BJ (cell line): Measurements from ENCODE around the gene KCNQ1. TPM values are rescaled to one million over a fixed set of nuclear protein-coding genes. Genes with fewer than 3 reads are reported as not detected.

Source experiments
- CTCF ChIA-PET: fragments of 350-600 bp; formaldehyde crosslinking; extraction: SDS; loops from one replicate; lab custom pipeline; 2021; ENCODE audit warnings: antibody characterized with exemption, inconsistent platforms; lab: Yijun Ruan, JAX
- POLR2A ChIA-PET: fragments of 300-600 bp; sonication (Branson Sonifier 250); formaldehyde crosslinking; extraction: SDS; loops from one replicate; lab custom pipeline; 2021; ENCODE audit warnings: antibody characterized with exemption; lab: Charles Lee
- DNase-seq: peaks from one replicate; pipeline ENCODE4 v3.0.0-alpha.2; 2011; ENCODE audit warnings: low read depth
- H3K27me3 ChIP-seq: 2 replicates; pipeline ENCODE4 v1.6.0; 2011; ENCODE audit warnings: low read length; ENCODE audit not compliant: control insufficient read depth, insufficient read depth
- H3K36me3 ChIP-seq: 2 replicates; pipeline ENCODE4 v1.5.1; 2011; ENCODE audit warnings: low read length; ENCODE audit not compliant: control insufficient read depth, insufficient read depth
- H3K4me3 ChIP-seq: 2 replicates; pipeline ENCODE4 v1.5.1; 2011; ENCODE audit warnings: low read depth, mild to moderate bottlenecking, control low read depth, low read length
- polyA plus RNA-seq: library from polyadenylated mRNA; depleted of rRNA; stranded (reverse); fragments of >200 nt; gene quantifications from 2 replicates; pipeline ENCODE4 v1.2.3, GENCODE V29; 2011
- TF ChIP-seq, protein P1 (sequence below): IDR thresholded peaks from 2 replicates; pipeline ENCODE4 v1.5.1; 2011; ENCODE audit warnings: low read depth, mild to moderate bottlenecking, control low read depth, inconsistent platforms, low read length, moderate library complexity; ENCODE audit not compliant: insufficient read depth

The KCNQ1 gene
- polyA plus RNA-seq, 1 experiment = not detected

DNA sequence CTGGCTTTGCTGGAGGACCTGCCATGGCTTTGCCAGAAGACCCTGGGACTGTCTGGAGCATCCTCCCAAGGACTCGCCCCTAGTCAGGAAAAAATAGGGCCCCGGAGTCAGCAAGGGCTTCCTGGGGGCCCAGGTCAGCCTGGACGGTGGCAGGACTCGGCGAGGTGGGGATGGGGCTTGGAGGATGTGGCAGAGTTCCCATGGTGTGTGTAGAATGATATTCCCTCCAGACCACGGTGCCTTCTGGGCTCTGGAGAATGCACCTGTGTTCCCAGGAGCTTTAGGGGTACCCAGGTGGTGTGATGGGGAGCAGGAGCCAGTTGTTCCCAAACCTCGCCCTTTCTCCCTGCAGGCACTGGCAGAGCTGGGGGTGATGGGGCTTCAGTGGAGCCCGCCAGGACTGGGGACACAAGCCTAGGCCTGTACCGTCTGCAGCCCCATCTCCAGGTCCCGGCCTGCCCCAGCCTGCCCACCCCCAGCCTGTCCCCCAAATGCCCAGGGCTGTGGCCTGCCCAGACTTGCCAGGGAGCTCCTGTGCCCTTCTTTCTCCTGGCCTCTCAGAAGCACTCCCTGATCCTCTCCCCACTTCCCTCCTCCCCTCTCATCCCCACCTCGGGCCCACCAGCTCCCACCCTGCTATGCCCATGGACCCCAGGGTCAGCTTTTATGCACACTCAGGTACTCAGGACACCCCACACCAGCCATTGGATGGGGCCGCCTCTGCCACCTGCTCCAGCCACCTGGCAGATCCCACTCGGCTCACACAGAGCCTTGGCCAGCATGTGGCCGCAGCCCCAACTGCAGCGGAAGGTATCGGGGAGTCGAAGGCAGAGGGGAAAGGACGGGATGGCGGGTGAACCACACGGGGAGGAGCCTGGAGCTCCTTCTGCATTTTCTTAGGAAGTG lies 358.6 kb downstream of the KCNQ1 start:
- ChIA-PET POLR2A (no interaction called here), CTCF (interaction anchor here (1.3 kb wide), 1 partner anchor 11 kb away, joined by 3 read pairs; no protein-coding TSS in a partner anchor)
- DNase-seq = no peak
- TF ChIP-seq, protein P1, sequence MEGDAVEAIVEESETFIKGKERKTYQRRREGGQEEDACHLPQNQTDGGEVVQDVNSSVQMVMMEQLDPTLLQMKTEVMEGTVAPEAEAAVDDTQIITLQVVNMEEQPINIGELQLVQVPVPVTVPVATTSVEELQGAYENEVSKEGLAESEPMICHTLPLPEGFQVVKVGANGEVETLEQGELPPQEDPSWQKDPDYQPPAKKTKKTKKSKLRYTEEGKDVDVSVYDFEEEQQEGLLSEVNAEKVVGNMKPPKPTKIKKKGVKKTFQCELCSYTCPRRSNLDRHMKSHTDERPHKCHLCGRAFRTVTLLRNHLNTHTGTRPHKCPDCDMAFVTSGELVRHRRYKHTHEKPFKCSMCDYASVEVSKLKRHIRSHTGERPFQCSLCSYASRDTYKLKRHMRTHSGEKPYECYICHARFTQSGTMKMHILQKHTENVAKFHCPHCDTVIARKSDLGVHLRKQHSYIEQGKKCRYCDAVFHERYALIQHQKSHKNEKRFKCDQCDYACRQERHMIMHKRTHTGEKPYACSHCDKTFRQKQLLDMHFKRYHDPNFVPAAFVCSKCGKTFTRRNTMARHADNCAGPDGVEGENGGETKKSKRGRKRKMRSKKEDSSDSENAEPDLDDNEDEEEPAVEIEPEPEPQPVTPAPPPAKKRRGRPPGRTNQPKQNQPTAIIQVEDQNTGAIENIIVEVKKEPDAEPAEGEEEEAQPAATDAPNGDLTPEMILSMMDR = no peak
- H3K4me3 ChIP-seq = no peak overlapping the region
- peaks cover 22% of the 10 kb centered on the region for H3K27me3 ChIP-seq
- no peaks in the 10 kb centered on the region for H3K36me3 ChIP-seq

DNA sequence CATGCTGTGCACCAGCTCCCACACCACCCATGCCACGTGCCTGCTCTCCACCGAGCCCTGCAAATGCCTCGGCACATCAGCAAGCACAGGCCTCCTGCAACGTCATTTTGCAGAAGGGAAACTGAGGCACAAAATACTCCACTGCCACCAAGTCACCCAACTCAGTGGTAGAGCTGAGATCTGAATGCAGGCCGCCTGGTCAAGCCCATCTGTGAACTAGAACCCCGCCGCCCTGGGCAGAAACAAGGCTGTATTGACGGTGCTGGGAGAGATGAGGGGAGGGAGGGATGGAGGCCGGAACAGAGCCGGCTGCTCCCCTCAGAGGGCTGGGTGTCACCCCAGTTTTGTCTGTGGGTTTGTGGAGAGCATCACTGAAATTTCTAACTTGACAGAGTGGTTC lies 359.4 kb downstream of the KCNQ1 start:
- no peak overlapping the region for H3K4me3 ChIP-seq
- H3K36me3 ChIP-seq = no peaks in the 10 kb centered on the region
- POLR2A ChIA-PET = no interaction called here
- TF ChIP-seq, protein P1 = no peak
- CTCF ChIA-PET = interaction anchor here (1.3 kb wide), 1 partner anchor 11 kb away, joined by 3 read pairs; no protein-coding TSS in a partner anchor
- no peak for DNase-seq
- H3K27me3 ChIP-seq = peaks cover 25% of the 10 kb centered on the region

DNA sequence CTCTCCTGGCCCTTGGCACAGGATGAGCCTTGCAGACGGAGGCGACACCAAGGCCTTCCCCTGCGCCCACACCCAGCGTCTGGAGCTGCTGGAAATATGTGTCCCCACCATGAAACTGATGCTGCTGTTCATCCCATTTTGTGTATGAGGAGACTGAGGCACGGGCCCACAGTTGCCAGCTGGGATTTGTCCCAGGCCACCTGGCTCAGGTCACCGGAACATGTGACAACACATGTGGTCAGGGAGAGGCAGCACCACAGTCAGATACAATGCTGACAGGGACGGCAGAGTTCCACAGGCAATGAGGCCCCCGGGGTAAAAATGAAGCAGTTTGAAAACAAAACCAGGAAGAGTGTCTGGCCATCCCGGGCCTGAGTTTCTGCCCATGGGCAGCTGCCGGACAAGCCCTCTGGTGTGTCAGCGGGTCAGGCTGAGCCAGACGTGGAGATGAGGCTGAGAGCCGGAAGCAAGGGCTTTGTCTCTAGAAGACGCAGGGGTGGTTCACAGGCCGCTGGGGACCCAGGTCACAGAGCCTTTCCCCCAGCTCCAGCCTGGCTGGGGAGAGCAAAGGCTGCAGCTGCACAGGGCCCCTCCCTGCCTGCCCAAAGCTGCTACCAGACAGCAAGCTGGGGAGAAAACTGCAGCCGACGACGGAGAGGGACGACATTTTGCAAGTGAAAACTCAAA lies 360.0 kb downstream of the KCNQ1 start:
- Histone ChIP-seq H3K4me3 (no peak overlapping the region), H3K27me3 (peaks cover 29% of the 10 kb centered on the region), H3K36me3 (no peaks in the 10 kb centered on the region)
- DNase-seq = no peak
- TF ChIP-seq, protein P1 = no peak
- ChIA-PET CTCF (interaction anchor here (1.3 kb wide), 1 partner anchor 10 kb away, joined by 3 read pairs; no protein-coding TSS in a partner anchor), POLR2A (no interaction called here)

DNA sequence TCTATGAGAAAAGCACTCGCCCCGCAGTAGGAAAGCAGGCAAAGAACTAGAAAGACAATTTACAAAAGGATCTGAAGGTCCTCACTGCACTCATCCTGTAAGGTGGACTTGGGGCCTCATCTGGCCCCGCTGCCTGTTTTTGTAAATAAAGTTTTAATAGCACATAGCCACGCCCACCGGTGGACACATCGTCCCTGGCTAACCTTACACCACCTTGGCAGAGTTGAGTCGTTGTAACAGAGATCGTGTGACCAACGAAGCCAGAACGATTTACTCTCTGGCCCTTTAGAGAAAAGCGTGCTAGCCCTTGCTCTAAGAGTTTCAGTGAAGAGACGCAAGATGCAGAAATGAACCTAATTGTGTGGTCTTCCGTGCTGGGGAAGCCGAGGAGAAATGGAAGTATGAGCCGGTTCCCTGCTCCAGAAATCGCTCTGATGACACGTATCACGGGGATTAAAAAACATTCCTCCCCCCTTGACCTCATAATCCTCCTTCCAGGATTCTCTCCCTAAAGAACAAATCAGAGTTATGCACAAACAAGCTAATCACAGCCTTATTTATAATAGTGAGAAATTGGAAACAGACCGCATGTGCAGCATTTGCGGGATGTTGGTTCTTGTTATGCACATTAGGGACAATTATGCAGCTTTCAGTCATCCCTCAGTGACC lies 360.7 kb downstream of the KCNQ1 start:
- no peak overlapping the region for H3K4me3 ChIP-seq
- ChIA-PET POLR2A (no interaction called here), CTCF (no interaction called here)
- TF ChIP-seq, protein P1 = no peak
- H3K36me3 ChIP-seq = no peaks in the 10 kb centered on the region
- DNase-seq = no peak
- H3K27me3 ChIP-seq = peaks cover 31% of the 10 kb centered on the region
